HG03103 (cell line): ENCODE results near the gene CBFA2T3.
"Not testable (repeated sequence)": the region's sequence is repeated elsewhere in the genome, so short reads cannot be mapped to it uniquely, and the experiment has no call there.

ENCODE experiments used
- ATAC-seq: cut with Tn5 transposase; IDR thresholded peaks from one replicate; pipeline ENCODE4 v1.9.1; 2021; ENCODE audit warnings: low read depth; ENCODE audit not compliant: unreplicated experiment

The CBFA2T3 gene

DNA sequence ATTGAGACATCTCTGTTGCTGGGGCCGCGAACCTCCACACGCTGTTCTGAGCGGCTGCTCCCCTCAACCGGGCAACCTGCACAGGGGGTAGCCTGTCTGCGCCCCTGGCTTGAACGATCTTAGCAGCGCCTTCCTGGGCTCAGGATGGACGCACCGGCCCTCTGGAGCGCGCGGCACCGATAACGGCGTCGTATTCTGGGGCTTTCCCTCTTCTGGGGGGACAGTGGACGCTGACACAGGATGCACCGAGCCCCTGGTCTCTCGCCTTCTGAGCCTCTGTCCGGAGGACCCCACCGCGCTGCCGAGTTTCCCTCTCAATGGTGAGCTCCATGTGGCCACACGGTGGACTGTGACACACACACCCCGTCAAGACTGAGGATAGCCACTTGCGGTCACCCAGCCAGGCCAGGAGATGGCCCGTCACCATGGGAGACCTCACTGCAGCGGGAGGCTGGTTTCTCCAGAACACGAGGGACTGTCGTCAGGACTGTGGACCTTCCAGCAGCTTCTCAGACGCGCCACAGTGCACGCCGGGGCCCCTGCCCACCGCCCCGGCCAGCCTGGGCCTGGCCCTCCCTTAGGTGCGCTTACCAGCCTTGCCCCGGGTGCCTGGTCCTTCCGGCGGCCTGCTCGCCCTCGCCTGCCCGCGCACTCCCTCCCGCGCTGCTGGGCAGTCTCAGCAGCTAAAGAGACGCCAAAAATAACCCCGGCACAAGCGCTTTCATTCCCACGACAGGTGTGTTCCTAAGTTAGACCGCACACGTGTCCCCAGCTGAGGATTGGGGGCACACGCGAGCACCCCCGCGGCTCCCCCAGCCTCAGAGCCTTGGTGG lies 80.6 kb downstream of the CBFA2T3 start:
- no peak for ATAC-seq

DNA sequence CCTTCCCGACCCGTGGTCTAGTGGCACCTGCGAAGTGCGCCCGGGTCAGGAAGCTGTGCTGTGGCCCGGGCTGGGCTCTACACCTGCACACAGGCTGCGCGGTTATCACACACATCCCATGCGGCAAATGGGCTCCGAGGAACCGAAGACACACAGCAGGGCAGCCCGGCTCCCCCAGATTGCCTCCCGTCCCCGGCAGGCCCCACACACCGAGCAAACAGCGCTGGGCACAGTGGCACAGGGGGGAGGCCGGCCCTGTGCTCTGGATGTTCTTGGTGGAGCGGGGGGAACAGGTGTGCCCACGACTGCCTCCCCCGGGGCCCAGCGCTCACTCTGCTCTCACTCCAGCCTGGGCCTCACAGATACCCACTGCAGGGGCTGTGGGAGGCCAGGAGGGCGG lies 81.7 kb downstream of the CBFA2T3 start:
- ATAC-seq = no peak

DNA sequence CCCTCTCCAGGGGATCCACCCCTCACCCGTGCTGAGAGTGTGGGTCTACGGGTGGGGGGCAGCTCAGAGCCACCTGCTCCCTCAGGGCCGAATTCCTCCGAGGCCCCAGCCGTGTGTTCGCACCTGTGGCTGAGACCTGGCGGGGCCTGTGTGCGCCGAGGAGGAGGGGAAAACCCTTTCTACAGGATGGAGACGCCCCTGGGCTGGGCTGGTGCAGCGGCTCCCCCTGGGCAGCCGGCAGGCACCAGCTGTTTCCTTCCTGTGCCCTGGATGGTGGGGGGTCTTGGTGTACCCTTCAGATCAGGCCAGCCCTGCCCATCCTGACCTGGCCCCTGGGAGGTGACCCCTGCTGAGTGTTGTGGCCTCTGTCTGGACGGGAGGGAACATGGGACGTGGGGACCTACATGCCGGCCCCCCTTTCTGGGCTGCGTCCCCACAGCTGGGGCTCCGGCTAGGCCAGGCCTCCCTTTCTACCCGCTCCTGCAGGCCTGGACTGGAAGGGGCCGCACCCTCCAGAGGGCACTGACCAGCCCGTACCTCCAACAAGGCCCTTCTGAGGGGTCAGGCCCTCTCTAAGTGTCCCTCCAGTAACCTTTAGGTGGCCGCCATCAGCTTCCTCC lies 82.2 kb downstream of the CBFA2T3 start:
- ATAC-seq = no peak

DNA sequence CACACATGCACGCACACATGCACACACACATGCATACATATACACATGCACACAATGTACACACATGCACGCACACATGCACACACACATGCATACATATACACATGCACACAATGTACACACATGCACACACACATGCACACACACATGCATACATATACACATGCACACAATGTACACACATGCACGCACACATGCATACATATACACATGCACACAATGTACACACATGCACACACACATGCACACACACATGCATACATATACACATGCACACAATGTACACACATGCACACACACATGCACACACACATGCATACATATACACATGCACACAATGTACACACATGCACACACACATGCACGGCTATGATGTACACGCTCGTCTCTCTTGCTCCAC lies 82.7 kb downstream of the CBFA2T3 start:
- ATAC-seq = not testable (repeated sequence)

DNA sequence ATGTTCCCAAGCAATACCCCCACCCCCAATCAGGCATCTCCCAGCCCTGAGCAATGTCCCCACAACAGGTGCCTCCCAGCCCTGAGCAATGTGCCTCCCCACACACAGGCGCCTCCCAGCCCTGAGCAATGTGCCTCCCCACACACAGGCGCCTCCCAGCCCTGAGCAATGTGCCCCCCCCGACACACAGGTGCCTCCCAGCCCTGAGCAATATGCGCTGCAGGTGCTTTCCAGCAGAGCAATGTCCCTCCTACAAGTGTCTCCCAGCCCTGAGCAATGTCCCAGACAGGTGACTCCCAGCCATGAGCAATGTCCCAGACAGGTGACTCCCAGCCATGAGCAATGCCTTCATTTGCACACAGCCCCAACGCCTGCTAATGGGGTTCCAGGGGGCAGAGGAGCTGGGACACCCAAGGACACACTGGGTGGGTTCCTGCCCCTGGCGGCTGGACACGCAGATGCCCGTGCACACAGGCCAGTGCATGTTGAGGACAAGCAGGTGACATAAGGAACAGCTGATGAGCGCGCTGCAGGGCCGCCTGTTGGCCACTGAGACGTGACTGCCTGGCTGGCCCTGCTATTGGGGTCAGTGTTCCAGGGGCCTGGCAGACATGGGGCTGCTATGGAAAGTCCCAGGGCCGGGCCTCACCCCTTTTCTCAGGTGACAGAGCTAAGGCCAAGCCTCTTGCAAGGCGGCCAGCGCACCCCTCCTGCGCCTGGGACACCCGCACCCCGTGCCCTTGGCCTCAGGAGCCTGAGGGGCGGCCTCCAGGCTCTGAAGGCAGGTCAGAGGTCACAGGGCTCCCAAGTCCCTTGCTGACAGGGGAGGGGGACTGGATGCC lies 83.7 kb downstream of the CBFA2T3 start:
- no peak for ATAC-seq

DNA sequence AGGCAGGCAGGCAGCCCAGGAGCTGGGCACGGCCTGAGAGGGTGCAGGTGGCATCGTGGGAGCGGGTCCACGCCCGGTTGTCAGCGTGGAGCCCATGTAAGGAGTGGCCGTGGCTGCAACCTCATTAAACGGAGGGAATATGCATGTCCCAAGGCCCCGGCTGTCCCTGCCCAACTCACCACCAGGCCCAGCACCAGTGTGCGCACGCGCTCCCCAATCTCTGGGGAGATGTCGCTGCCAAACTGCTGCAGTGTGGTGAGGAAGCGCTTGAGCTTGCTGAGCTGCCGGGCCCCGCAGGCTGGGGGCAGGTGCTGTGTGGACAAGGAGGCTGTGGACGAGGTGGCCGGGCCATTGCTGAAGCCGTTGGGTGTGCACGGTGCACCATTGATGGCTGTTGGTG lies 84.9 kb downstream of the CBFA2T3 start:
- ATAC-seq = no peak

DNA sequence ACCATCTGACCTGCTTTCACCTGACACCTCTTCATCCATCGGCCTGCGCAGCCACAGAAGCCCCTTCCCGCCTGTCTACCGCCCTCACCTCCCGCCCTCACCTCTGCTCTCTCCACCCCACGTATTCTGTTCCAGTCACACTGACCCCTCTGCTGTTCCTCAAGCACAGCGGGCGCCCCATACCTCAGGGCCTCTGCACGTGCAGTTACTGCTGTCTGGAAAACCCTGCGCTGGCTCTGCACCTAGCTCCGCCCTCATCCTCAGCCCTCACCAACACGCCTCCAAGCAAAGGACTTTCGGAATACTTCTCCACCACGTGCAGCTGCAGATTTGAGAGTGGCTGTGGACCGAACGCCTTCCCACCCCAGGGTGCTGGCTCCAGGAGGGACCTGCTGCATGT lies 85.9 kb downstream of the CBFA2T3 start:
- no peak for ATAC-seq

DNA sequence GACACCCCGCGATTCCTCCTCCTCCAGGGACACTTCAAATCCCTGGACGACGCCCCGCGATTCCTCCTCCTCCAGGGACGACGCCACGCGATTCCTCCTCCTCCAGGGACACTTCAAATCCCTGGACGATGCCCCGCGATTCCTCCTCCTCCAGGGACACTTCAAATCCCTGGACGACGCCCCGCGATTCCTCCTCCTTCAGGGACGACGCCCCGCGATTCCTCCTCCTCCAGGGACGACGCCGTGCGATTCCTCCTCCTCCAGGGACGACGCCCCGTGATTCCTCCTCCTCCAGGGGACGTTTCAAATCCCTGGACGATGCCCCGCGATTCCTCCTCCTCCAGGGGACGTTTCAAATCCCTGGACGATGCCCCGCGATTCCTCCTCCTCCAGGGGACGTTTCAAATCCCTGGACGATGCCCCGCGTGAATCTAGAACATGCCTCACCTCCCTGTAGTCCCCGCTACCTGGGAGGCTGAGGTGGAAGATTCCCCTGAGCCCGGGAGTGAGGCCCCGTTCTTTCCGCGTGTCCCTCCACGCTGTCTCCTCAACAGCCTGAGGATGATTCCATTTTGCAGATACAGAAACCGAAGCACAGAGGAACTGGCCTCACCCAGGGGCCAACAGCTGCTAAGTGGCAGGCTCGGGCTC lies 87.2 kb downstream of the CBFA2T3 start:
- ATAC-seq = not testable (repeated sequence)

DNA sequence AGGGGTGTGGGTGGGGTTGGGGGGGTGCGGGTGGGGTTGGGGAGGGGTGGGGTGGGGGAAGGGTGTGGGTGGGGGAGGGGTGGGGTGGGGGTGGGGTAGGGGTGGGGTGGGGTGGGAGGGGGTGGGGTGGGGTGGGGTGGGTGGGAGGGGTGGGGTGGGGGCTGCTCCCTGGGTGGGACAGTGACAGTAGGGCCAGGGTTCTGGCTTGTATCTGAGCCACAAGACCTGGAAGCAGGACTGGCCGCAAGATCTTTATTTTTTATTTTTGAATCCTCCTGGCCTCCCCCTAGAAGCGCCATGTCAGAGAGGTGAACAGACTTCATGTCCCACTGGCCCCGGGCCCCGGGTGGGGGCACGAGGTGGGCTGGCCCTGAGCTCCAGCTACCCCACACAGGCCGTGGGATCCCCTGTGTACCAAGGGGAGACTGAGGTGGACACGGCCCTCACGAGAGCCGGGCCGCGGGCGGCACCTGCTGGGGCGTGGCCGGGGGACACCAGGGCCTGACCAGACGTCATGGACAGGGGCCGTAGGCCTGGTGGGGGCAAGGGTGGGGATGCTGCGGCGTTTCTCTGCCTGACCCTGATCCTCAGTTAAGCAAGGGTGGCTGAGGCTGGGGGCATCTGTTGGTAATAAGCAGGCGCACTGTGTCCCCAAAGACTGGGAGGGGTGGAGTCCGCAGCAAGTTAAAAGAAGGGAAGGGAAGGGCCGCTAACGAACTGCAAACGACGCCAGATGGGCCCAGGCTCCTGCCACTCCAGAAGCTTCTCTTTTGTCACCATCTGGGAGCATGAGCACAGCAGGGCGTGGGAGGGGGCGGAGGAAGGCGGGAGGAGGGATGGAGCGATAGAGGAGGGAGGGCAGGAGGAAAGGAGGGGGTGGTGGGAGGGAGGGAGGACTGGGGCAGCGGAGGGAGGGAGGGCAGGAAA lies 88.3 kb downstream of the CBFA2T3 start:
- ATAC-seq = no peak

DNA sequence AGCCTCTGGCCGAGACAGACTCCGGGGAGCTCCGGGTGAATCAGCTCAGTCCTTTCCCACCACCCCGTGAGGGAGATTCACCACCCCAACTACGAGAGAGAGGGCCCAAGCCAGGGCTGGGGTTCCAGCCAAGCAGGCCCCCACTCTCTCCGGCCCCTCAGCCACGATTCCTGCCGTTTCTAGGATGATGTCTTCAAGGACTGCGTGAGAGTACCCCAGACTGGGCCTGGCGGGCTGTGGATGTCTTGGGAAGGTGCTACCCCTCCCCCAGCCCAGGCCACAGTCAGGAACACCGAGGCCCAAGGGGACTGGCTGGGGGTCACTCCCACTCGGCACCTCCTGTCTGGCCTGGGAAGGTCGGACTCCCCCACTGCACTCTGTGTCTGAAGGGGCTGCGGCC lies 89.0 kb downstream of the CBFA2T3 start:
- ATAC-seq = no peak

DNA sequence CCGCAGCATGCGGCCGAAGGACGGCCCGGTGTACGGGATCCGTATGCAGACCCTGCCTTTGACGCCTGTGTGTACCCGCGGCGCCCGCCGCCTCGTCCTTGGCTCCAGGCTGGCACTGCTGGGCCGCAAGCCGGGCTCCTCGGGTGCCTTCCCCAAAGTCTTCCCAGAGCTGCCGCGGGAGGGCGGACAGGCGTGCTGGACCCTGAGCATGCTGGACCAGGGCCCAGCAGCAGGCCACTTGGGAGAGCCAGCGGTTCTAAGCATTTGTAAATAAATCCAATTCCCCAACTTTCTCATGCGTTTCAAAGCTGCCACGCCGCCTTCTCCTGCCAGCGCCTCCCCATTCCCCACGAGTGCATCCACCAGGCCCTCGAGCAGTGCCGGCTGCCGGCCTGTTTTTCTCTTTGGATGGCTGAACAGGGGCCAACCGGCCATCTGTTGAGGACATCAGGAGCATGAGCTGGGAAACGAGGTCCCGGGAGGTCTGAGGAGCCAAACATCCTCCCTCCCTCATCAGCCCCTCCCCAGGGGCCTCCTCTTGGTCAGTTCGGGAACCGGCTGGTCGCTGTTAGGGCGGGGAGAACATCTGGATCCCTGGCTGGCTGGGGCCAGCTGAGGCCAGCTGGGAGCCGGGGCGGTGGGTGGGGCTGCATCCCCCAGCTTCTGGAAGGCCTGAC lies 90.0 kb downstream of the CBFA2T3 start:
- no peak for ATAC-seq

DNA sequence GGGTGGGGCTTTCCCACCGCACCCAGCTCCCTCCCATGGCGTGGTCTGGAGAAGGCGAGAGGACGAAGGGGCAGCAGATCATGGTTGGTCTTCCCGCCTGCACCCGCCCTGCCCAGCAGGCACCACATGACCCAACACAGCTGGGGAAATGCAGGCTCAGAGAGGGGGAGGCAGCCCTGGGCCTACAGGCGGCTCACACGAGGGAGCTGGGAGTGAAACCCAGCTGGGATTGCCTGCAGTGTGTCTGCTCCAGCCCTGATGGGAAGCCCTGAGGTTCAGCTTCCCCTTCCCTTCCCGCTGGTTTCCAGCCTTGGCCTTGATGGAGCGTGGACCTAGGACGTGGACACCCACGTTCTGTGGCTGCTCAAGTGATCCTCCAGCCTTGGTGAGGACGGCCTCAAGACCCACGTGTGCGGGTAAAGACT lies 90.6 kb downstream of the CBFA2T3 start:
- no peak for ATAC-seq

DNA sequence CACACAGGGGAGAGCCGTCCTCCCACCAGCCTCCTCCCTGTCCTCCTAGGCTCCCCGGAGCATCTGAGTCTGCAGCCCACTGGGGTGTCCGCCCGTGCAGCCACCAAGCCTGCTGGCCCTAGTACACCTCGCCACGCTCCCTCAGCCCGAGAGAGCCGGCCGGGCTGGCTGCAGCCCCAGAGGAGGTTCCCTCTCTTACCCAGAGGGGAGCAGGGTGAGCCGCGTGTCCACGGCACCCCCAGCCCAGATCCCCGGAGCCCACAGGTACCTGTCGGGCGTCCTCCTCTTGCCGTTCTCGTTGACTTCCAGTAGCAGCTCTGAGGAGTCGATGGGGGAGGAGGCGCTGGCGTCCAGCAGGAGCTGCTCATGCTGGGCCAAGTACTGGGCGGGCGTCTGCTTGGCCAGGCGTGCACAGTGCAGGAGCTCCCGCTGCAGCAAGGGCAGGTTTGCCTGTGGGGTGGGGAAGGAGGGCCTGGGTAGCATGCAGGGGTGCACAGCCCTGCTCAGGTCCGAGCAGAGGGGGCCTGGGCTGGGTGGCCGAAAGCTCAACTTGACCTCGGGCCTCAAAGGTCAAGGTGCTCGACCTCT lies 91.2 kb downstream of the CBFA2T3 start:
- ATAC-seq = no peak

DNA sequence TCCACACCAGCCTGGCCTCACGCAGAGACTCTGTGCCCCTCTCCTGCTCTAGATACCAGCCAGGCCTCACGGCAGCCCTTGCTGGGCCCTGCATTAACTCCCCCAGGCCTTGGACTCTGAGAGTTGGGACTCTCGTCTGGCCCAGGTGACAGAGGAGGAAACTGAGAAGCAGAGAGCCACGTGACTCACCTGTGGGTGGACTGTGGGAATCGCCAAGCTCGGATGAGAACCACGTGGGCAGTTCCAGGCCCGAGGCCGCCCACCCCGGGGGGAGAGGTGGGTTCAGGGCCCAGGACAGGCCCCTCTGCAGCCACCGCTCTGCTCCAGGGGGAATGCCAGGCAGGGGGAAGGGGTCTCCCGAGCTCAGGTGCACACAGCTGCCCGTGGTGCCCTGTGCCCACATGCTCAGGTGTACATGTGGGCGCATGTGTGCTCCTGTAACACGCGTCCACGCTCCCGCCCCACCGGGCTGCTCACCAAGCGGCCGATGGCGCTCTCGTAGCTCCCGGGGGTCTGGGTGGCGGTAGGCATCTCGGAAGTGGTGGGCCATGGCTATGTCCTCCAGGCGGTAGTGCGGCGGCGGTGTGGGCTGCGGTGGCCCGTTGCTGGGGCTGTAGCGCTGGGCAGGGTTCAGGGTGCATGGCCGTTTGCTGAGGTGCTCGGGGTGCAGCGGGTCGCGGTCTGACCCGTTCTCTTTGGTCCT lies 92.3 kb downstream of the CBFA2T3 start:
- ATAC-seq = no peak

DNA sequence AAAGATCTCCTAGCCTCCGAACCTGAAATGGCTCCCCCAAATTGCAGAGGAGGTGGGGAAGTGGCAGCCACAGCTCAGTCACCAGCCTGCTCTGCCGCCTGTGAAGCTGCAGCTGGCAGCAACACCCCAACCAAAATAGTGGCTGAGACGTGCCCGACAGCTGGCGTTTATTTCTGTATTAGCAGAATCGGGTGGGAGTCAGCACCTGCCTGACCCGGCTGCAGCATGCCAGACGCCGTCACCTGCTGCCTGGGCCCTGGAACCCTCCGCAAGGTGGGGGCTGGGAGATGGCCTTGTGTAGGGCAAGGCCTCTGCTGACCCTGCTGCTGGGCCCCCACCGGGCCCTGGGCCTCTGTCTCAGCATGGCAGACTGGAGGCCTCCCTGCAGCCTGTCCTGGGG lies 93.1 kb downstream of the CBFA2T3 start:
- no peak for ATAC-seq

DNA sequence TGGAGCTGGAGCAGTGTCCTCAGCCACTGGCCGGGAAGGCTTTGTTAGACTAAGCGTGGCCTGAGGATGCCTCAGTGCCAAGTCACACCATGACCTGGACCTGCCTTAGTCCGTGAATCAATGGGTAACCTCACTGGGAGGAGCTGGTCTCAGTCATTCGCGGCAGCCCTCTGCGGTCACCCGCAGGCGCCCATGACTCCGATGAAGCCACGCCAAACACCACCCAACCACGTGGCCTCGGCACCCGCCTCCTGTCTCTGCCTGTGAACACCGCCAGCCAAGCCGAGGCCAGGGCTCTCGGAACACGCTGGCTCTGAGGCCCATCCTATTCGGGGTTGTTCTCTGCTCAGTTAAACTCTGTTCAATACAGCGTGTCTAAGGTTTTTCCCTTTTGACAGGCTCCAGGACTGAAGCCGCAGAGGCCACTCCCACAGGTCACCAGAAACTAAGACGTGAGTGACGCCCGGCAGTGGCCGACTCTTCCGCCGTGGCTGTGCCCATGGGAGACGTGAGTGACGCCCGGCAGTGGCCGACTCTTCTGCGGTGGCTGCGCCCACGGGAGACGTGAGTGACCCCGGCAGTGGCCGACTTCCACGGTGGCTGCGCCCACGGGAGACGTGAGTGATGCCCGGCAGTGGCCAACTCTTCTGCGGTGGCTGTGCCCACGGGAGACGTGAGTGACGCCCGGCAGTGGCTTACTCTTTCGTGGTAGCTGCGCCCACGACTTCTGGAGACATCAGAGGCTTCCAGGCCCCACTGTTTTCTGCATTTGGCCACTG lies 93.7 kb downstream of the CBFA2T3 start:
- ATAC-seq = no peak

DNA sequence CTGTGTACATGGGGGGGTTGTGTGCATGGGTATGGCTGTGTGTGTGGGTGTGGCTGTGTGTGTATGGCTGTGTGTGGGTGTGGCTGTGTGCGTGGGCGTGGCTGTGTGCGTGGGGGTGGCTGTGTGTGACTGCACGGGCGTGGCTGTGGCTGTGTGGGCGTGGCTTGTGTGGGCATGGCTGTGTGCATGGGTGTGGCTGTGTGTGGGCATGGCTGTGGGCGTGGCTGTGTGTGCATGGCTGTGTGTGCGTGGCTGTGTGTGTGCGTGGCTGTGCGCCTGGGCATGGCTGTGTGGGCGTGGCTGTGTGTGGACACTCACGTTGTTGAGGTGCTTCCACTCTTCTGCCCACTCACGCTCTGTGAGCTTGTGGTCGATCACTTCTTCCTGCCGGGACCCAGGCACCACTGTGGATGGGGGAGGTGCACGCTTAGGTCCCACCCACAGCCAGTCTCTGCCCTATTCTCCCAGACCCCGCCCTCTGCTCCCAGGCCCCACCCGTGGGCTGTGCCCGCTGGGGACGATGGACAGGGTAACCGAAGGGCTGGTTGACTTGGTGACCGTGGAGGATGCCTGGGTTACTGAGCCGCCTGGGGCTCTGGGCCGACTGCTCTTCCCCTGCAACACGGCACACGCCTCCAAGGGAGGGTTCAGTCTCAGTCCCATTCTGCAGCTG lies 94.5 kb downstream of the CBFA2T3 start:
- ATAC-seq = no peak
